ENCODE data around the gene ZNF385D. TPM values are rescaled to one million over a fixed set of nuclear protein-coding genes. Genes with fewer than 3 reads are reported as not detected.

ZNF385D gene
- total and polyA plus RNA-seq, 2 of the 13 experiments (the other 11 are each of a cell fraction or from before 2014, with no cell fraction given) = not detected

DNA sequence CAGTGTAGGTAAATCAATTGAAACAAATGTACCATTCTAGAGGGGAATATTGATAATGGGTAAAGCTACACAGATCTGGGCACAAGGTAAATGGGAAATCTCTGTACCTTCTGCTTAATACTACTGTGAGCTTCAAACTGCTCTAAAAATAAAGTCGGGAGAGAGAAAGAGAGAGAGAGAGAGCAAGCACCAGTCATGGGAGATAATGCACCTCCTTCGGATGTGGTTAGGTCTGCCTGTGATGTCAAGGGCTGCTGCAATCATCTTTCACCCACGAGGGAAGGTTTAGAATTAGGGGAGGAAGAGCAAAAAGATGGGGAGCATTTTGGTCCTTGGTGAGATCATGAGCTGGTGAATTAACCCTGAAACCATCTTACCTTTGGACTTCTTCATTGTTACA, 219.1 kb downstream of the ZNF385D start:
- H3K27ac ChIP-seq (ENCODE audit: extremely low read length, insufficient read depth, low read length) = no peak overlapping the region
- no peak overlapping the region for H2AFZ ChIP-seq (ENCODE audit: low read length)
- no peaks in the 10 kb centered on the region for H3K4me1 ChIP-seq (ENCODE audit: insufficient read depth, low read length)
- H3K36me3 ChIP-seq (replicated peaks in 1 of 2; ENCODE audit: control insufficient read depth in 1 of 2, insufficient read depth in 2 of 2, low read length in 2 of 2) = no peaks in the 10 kb centered on the region
- ATAC-seq (no peak), FAIRE-seq (no peak), DNase-seq (ENCODE audit: low spot score) (no peak)
- no peak overlapping the region for H3K4me3 ChIP-seq (replicated peaks in 1 of 3; ENCODE audit: insufficient read depth in 1 of 3, low read depth in 2 of 3, low read length in 3 of 3)
- no TSS peak for BruUV-seq (replicated peaks)
- H4K20me1 ChIP-seq (ENCODE audit: insufficient read depth, low read length) = no peaks in the 10 kb centered on the region
- no peaks in the 10 kb centered on the region for H3K27me3 ChIP-seq (ENCODE audit: control insufficient read depth in 1 of 2, insufficient read depth in 2 of 2, low read length in 2 of 2)
- POLR2A ChIA-PET = no interaction called here
- no peaks in the 10 kb centered on the region for H3K79me2 ChIP-seq (ENCODE audit: insufficient read depth, low read length)
- intact Hi-C loops (cut with micrococcal nuclease; ENCODE audit: unreplicated experiment) (no loop called here), in situ Hi-C loops (cut with HindIII; ENCODE audit: extremely low pct_ligation_motif_present, low pct_unique_long_range_greater_than_20kb) (no loop called here)
- H3K9ac ChIP-seq (ENCODE audit: insufficient read depth, low read depth, low read length) = no peak overlapping the region
- H3K4me2 ChIP-seq (ENCODE audit: low read depth, low read length) = no peak overlapping the region
- 0% methylated on average over 3 of the region's 3 CpGs for WGBS (ENCODE audit: low lambda C conversion rate)
- CTCF ChIA-PET (ENCODE audit: low intra/inter-chr PET ratio, low total read pairs) = no interaction called here
- H3K9me3 ChIP-seq (ENCODE audit: low read length) = peaks cover 6% of the 10 kb centered on the region; the same call in 1 of the 2 replicates
- TF ChIP-seq, protein P1, sequence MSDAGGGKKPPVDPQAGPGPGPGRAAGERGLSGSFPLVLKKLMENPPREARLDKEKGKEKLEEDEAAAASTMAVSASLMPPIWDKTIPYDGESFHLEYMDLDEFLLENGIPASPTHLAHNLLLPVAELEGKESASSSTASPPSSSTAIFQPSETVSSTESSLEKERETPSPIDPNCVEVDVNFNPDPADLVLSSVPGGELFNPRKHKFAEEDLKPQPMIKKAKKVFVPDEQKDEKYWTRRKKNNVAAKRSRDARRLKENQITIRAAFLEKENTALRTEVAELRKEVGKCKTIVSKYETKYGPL (CRISPR knock-in tag; IDR thresholded peaks at IDR 0.05) = no peak
- TF ChIP-seq KDM3A (CRISPR knock-in tag; IDR thresholded peaks at IDR 0.05; ENCODE audit: low read depth) (no peak), ZNF567 (CRISPR knock-in tag; IDR thresholded peaks at IDR 0.05; ENCODE audit: borderline replicate concordance) (no peak), NFIC (IDR thresholded peaks at IDR 0.05; ENCODE audit: low read length) (no peak), SATB2 (CRISPR knock-in tag; IDR thresholded peaks at IDR 0.05) (no peak), PHF20 (CRISPR knock-in tag; IDR thresholded peaks at IDR 0.05) (no peak), PRMT3 (CRISPR knock-in tag; IDR thresholded peaks at IDR 0.05; ENCODE audit: borderline replicate concordance, low read depth) (no peak), FOXA1 (IDR thresholded peaks at IDR 0.05) (no peak), FOXA1 (CRISPR knock-in tag; IDR thresholded peaks at IDR 0.05) (no peak)
- TF ChIP-seq, protein P2, sequence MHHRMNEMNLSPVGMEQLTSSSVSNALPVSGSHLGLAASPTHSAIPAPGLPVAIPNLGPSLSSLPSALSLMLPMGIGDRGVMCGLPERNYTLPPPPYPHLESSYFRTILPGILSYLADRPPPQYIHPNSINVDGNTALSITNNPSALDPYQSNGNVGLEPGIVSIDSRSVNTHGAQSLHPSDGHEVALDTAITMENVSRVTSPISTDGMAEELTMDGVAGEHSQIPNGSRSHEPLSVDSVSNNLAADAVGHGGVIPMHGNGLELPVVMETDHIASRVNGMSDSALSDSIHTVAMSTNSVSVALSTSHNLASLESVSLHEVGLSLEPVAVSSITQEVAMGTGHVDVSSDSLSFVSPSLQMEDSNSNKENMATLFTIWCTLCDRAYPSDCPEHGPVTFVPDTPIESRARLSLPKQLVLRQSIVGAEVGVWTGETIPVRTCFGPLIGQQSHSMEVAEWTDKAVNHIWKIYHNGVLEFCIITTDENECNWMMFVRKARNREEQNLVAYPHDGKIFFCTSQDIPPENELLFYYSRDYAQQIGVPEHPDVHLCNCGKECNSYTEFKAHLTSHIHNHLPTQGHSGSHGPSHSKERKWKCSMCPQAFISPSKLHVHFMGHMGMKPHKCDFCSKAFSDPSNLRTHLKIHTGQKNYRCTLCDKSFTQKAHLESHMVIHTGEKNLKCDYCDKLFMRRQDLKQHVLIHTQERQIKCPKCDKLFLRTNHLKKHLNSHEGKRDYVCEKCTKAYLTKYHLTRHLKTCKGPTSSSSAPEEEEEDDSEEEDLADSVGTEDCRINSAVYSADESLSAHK (CRISPR knock-in tag; IDR thresholded peaks at IDR 0.05; ENCODE audit: borderline replicate concordance) = no peak
- TF ChIP-seq, protein P3, sequence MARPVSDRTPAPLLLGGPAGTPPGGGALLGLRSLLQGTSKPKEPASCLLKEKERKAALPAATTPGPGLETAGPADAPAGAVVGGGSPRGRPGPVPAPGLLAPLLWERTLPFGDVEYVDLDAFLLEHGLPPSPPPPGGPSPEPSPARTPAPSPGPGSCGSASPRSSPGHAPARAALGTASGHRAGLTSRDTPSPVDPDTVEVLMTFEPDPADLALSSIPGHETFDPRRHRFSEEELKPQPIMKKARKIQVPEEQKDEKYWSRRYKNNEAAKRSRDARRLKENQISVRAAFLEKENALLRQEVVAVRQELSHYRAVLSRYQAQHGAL (CRISPR knock-in tag; IDR thresholded peaks at IDR 0.05; ENCODE audit: not compliant biosample characterization) = no peak

All from HepG2 (cell line).